Dermis blood vessel endothelial cell (primary cell): ENCODE results near the gene ZNF85. TPM values are rescaled to one million over a fixed set of nuclear protein-coding genes. Genes with fewer than 3 reads are reported as not detected.
A peak's percentile ranks its signal among the peaks of the same experiment; 100 is the strongest.
"Not testable (repeated sequence)": the region's sequence is repeated elsewhere in the genome, so short reads cannot be mapped to it uniquely, and the experiment has no call there.

Experiments
- DNase-seq: peaks from one replicate; pipeline ENCODE4 v3.0.0; 2010
- total RNA-seq: library from RNA; depleted of rRNA; stranded (reverse); fragments of >200 nt; gene quantifications from 2 replicates; pipeline ENCODE4 v1.2.3, GENCODE V29; 2014

ZNF85 gene
- 9.7 and 12.8 TPM in 2 replicates for total RNA-seq

GRCh38 chr19:20923077-20923871 lies at the start of gene ZNF85:
Gene ZNF85 (plus strand): TSS chr19:20923251. CDS start chr19:20923401, 150 bp downstream.
- peak; percentile 96 for DNase-seq

GRCh38 chr19:20879501-20879900 lies 43.5 kb upstream of the ZNF85 start:
- DNase-seq = no peak

- DNase-seq = no peak
Measured at GRCh38 chr19:20912973-20913372, 10.1 kb upstream of the ZNF85 start.

GRCh38 chr19:20925481-20925880 lies 2.4 kb downstream of the ZNF85 start:
- no peak for DNase-seq

GRCh38 chr19:20926796-20927195 lies 3.7 kb downstream of the ZNF85 start:
- no peak for DNase-seq

GRCh38 chr19:20928371-20928770 lies 5.3 kb downstream of the ZNF85 start:
- DNase-seq = no peak

GRCh38 chr19:20936322-20936947 lies 13.4 kb downstream of the ZNF85 start:
- DNase-seq = not testable (repeated sequence)

- not testable (repeated sequence) for DNase-seq
Measured at GRCh38 chr19:20952561-20953095, 29.6 kb downstream of the ZNF85 start.

GRCh38 chr19:20964798-20965197 lies 41.7 kb downstream of the ZNF85 start:
- DNase-seq = no peak

GRCh38 chr19:20968092-20968491 lies 45.0 kb downstream of the ZNF85 start:
- no peak for DNase-seq

GRCh38 chr19:20969498-20969897 lies 46.4 kb downstream of the ZNF85 start:
- no peak for DNase-seq

- no peak for DNase-seq
Measured at GRCh38 chr19:20969898-20970297, 46.8 kb downstream of the ZNF85 start.

- DNase-seq = not testable (repeated sequence)
Measured at GRCh38 chr19:20992788-20993187, 69.7 kb downstream of the ZNF85 start.

GRCh38 chr19:20999731-21000352 lies 76.8 kb downstream of the ZNF85 start:
- DNase-seq = peak; percentile 68

Other genes starting within 250 kb of the ZNF85 start
- 2.5 and 3.9 TPM in 2 replicates for gene ZNF66, start 146.9 kb upstream of the ZNF85 start, total RNA-seq
- gene ZNF430, start 97.4 kb downstream of the ZNF85 start, total RNA-seq = 7.5 and 15.8 TPM in 2 replicates
- 10.7 and 13.6 TPM in 2 replicates for gene ZNF714, start 159.0 kb downstream of the ZNF85 start, total RNA-seq
- gene ZNF431, start 218.8 kb downstream of the ZNF85 start, total RNA-seq = 6.5 and 6.6 TPM in 2 replicates